Erythroblast (primary cell): ENCODE measurements around the gene GH1.

Experiments used
- DNase-seq, 2 experiments: peaks; one replicate each; lab custom pipeline; 2025; lab: John Stamatoyannopoulos, UW
- GATA1 ChIP-seq: IDR thresholded peaks from 2 replicates; pipeline ENCODE4 v1.6.1; 2011; ENCODE audit warnings: low read depth, mild to moderate bottlenecking, control low read depth, low read length, moderate library complexity
- POLR2A ChIP-seq: IDR thresholded peaks from 2 replicates; pipeline ENCODE4 v1.6.1; 2011; ENCODE audit warnings: mild to moderate bottlenecking, low read length

The GH1 gene

DNA sequence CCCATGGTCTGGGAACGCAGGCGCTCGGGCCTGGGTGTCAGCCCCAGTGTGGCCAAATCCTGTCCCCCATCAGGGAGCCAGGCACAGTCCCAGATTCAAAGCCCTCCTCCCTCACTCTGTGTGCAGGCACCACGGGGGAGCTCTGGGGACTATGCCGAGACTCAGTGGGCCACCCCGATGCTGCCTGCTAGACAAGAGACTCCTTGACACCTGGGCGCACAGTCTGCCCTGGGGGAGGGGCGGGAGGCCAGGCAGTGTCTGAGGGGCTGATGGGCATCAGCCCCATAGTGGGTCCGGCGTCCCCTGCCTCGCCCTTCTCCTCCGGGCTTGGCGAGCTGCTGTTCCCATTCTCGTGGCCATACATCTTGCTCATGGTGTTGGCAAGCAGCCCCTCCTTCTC lies 21.9 kb upstream of the GH1 start:
- TF ChIP-seq POLR2A: no peak
- TF ChIP-seq GATA1: no peak
- DNase-seq: no peak

DNA sequence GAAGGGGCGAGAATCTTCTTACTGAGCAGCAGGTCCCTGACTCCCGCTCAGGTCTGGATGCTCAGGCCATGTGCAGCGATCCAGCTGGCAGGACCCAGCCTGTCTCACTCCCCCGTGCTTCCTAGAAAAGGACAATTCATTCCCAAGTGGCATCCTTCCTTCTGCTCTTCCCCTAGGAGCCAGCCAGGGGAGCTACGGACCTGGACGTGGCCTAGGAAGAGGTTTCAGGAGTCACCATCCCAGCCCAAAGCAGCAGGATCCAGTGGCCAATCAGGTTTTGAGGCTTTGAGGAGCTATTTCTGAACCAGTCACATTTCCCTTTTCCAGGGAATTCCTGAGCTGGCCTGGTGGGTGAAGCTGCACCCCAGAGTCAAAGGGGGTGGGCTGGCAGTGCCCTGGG lies 21.2 kb upstream of the GH1 start:
- DNase-seq: no peak
- TF ChIP-seq POLR2A (no peak), GATA1 (no peak)

DNA sequence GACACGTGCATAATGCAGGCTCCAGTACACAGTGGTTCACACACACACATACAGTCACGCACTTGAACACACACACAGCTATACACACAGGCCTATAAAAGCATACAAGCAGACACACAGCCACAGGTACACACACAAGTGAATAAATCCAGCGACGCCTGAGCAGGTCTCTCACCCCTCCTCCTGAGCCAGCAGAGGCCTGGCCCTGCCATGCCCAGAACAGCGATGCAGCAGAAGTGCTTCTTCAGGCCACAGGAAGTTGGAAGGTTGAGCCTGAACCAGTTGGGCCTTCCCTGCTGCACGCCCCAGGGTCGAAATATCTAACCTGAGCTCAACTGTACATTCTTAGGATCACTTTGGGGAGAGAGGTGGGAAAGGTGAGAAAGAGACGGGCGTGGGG lies 20.8 kb upstream of the GH1 start:
- no peak for DNase-seq
- TF ChIP-seq POLR2A (no peak), GATA1 (no peak)

DNA sequence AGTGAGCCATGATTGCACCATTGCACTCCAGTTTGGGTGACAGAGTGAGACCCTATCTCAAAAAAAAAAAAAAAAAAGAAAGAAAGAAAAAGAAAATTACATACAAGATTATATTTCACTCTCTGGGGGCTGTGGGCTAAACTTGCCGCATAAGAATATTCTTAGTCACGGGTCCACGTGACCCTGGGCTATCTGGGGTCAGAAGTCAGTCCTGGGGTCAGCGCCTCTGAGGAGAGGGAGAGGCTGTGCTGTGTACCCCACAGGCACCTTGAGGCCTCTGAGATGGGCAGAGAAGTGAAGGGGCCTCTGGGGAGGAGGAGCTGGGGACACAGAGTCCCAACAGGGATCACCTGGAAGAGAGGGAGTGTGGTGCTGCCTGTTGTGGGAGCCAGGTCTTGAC lies 19.3 kb upstream of the GH1 start:
- no peak for DNase-seq
- no peak for TF ChIP-seq POLR2A
- TF ChIP-seq GATA1: no peak

DNA sequence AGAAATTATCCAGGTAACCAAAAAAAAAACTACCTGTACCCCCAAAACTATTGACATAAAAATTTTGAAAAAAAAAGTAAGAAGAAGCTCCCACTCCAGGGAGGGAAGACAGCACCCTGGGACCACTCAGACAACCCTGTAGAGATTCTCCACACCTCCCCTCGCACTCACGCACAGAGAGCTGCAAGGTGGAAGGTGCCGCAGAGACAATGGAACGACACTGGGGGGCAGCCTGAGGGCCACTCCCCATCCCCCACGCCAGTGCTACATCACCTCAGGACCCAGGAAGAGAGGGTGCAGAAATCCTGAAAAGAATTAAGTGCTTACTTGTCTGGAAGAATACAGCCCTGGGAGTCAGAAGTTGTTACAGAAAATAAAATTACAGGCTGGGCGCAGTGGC lies 18.7 kb upstream of the GH1 start:
- no peak for DNase-seq
- TF ChIP-seq GATA1: no peak
- TF ChIP-seq POLR2A: no peak

DNA sequence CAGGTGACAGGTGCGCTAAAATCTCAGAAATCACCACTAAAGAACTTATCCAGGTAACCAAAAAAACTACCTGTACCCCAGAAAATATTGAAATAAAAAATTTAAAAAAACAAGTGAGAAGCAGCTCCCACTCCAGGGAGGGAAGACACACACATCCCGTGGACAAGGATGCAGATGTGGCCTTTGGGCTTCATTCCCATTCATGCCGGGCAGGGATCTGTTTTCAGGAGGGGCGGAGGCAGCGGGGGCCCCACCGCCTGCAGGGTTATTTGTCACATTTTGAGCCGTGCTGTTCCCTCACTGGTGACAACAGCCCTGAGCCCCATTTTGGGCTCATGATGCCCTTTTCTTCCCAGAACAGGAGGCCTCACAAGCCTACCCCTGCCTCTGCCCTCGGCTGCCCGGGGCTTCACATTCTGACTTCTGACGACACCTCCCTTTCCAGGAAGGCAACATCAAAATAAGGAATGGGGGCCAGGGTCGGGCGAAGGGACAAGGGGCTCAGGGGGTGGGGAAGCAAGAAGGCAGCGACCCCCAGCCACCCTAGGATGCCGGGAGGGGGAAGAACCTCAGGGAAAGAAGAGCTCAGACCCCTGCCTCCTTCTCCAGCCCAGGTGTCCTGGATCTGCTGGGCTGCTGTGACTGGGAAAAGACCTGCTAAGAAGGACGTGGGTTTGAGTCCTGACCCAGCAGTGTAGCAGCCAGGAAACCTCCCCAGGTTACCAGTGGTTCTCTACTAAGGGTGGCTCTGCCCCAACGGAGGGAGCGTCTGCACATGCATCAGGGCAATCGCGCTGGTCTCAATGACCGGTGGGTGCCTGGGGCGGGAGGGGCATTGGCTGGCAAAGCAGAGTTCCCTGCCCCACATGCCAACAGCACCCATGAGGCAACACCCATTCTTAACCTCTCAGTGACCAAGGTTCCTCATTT lies 15.8 kb upstream of the GH1 start:
- TF ChIP-seq POLR2A (no peak), GATA1 (no peak)
- DNase-seq: no peak

DNA sequence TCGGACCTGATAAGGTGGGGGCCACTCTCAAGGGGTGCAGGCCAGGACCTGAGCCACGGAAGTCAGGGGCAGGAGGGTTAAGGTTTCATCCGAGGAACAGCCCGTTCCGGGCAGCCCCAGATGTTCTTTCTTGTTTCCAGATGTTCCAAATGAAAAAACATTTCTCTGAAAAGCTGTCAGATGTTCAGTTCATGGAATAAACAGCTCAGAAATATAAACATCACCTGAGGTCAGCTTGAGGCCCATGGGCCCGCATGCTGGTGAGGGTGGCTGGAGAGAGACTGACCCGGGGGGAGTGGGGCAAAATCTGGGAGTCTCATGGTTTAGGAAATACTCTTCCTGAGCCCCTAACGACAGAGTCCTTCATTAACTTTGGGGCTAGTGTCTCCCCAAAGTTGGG lies 15.0 kb upstream of the GH1 start:
- no peak for DNase-seq
- TF ChIP-seq GATA1 (no peak), POLR2A (no peak)

DNA sequence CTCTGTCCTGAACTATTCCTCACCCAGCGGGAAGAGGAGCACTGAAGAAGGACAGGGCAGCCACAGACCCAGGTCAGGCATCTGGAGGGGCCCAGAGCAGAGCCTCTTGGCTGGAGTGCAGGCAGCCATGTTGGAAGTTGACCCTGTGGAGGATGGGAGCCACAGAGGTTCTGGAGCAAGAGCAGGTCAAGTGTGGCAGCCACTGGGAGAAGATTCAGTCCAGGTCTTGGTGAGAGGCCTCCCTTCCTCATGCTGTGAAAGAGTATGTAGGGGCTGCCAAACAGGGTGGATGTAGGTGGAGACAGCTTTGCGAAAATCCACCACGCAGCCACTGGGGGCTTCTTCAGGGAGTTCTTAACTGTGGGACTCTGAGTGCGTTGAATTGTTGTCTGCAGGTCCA lies 14.1 kb upstream of the GH1 start:
- no peak for DNase-seq
- no peak for TF ChIP-seq POLR2A
- TF ChIP-seq GATA1: no peak

DNA sequence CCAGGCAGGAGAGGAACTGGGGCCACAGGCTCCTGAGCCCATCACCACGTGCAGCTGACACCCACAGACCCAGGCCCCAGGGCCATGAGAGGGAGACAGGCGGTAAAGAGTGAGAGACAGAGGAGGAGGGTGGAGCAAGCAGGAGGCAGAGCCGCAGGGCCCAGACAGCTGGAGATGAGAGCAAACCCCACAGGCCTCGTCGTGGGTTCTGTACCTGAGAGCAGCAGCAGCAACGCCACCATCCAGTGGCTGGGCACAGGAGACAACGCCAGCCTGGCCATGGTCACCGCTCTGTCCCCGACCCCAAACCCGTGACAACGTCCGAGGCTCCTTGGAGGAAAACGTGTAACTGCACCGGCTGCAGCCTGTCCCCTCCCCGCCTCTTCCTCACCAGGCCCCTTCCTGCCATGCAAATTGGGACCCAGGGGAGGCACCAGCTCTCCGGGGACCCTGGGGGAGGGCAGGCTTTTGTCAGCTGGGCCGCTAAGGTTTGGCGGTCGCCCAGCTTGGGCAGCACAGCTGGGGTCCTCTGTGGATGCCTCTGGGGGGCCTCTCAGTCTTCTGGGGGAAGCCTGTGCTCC lies 13.4 kb upstream of the GH1 start, which contains the start of gene CD79B:
TSS of gene CD79B (minus strand) at position 351 of the 581 bp plus-strand sequence. CDS start at position 281, 70 bp downstream.
- DNase-seq: no peak
- no peak for TF ChIP-seq POLR2A
- no peak for TF ChIP-seq GATA1

DNA sequence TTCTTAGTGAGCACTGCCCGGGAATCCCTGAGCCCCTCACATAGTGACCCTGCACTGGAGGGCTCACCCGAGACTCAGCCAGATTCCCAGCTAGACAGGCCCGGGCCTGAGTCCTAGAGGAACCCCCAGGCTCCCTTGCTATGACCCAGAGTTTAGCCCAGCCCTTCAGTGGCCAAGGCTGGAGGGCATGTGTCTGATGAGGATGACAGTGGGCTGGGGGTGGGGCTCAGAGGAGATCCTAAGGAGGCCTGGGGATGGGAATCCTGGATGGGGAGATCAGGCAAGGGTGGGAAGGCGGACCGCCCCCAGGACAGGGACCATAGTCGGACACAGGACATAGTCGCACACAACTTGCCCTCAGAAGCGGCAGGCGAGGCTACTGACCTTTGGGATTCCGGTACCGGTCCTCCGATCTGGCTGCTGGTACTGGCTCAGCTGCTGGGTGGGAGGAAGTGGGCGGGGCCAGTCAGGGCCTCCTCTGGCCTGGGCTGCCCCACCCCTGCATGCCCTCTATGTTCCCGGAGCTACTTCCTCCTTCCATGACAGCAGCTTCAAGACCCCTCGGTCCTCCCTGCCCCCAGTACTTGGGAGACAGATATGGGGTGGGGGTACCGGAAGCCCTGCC lies 12.4 kb upstream of the GH1 start:
- peak in 1 of 2 experiments; percentile 26 for DNase-seq
- TF ChIP-seq GATA1 (no peak), POLR2A (no peak)

DNA sequence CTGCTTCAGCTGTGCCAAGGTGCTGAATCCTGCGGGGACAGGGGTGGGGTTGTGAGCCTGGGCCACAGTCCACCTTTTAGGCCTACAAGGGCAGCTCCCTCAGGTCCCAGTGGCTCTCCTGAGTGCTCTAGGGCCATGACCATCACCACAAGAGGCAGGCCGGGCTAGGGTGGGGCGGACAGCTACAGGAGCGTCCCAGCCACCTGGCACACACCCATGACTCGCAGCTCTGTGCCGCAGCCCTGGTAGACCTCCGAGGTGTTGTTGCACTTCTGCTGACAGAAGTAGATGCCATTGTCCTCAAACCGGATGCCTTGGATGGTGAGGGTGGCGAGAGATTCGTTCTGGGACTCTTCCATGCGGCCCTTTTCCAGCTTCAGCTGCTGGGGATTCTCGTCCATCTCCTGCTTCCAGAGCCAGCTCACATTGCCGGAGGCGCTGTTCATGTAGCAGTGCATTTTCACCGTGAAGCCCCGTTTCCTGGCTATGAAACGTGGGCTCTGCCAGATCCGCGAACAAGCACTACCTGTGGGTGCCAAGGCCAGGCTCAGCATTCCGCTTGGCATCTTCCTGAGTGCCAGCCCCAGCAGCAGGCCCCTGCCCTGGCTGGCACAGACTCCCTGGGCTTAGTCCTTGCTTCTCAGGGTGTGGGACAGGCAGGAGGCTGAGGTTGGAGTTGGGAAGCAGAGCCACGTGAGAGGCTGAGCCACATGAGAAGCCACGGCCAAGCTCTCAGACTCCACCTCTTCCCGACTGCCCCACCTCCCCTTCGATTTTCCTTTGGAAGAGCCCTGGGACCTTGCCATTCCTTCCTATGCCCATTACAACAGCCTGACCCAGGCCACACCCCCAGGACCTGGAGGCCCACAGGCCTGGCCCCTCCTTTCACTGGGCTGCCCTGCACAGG lies 11.5 kb upstream of the GH1 start:
- DNase-seq: no peak
- no peak for TF ChIP-seq POLR2A
- TF ChIP-seq GATA1: no peak

DNA sequence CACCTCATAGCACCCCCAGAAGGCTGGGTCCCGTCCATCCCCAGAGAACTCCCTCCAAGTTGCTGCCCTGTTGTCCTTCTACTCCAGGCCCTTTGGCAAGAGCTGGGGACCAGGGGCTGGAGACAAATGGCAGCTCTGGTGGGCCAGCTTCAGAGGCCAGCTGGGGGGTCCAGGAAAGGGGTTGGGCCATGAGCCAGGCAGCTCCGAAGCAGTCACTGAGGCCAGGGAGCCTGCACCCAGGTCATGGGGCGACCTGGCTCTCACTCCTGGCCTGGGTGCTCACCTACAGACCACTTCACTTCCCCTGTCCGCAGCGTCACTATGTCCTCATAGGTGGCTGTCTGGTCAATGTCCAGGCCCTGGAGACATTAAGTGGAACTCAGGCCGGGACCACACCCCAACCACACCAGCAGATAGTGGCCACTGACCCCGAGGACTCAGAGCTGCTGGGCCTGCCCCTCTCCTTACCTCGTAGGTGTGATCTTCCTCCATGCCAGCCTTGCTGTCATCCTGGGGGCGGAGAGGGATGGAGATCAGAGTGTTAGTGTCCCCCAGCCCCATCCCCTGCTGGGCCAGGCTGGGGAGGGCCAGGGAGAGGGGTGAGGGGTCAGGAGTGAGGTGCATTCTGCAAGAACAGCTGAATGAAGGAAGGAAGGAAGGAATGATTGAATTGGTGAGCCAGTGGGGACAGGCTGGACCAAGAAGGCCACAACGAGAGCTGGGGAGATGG lies 10.5 kb upstream of the GH1 start:
- DNase-seq: no peak
- TF ChIP-seq POLR2A: no peak
- TF ChIP-seq GATA1: no peak

DNA sequence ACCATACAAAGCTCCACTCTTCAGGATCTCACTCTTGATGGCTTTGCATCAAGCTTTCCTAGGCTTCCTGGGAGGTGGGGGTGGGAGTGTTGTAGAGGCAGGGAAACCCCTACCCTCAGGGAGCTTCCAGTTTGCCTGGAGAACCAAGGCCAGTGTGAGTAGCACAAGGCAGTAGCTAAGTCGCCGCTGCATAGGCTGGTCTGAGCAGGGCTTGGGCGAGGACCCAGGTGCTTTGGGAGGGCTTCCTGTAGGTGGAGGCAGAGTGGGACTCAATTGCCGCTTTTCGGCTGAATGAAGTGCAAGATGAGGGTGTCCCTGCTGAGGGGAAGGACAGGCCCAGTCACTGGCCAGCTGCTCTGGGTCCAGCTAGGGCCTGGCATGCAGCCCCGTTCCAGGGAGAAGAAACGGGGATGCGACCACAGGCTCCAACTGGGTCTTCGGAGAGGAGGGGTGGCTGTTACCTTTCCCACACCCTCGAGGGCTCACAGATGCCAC lies 9.6 kb upstream of the GH1 start:
- no peak for TF ChIP-seq POLR2A
- no peak for TF ChIP-seq GATA1
- no peak for DNase-seq
